Panc1 (cell line): ENCODE results near the gene TLE4. TPM values are rescaled to one million over a fixed set of nuclear protein-coding genes. Genes with fewer than 3 reads are reported as not detected.

Experiments used
- ATAC-seq: fragments of 200-7000 bp; cut with Tn5 transposase; 2 replicates; pipeline ENCODE4 v1.9.1; 2020; ENCODE audit warnings: mild to moderate bottlenecking, moderate library complexity
- BruUV-seq: library from RNA; stranded (reverse); fragments of 400-500 nt; replicated peaks from 2 replicates; lab custom pipeline; 2021; lab: Mats Ljungman, UMichigan
- CTCF ChIA-PET: fragments of 300-600 bp; sonication (Branson Sonifier 250); formaldehyde crosslinking; loops from one replicate; lab custom pipeline; 2022; ENCODE audit warnings: antibody characterized with exemption; lab: Charles Lee
- POLR2A ChIA-PET: fragments of 300-600 bp; sonication (Branson Sonifier 250); formaldehyde crosslinking; loops from one replicate; lab custom pipeline; 2022; ENCODE audit warnings: antibody characterized with exemption; lab: Charles Lee
- DNase-seq: peaks from one replicate; pipeline ENCODE4 v3.0.0-alpha.2; 2010; ENCODE audit warnings: low read depth, low spot score
- H3K27ac ChIP-seq: 2 replicates; pipeline ENCODE4 v1.5.1; 2011; ENCODE audit warnings: mild to moderate bottlenecking, low read length, inconsistent platforms
- H3K27me3 ChIP-seq: fragments of 200-500 bp; sonication (Bioruptor generic); 2 replicates; pipeline ENCODE4 v1.6.0; 2014; ENCODE audit warnings: low read length, inconsistent platforms; ENCODE audit not compliant: control insufficient read depth, insufficient read depth
- H3K36me3 ChIP-seq: fragments of 200-500 bp; sonication (Bioruptor generic); 2 replicates; pipeline ENCODE4 v1.5.1; 2014; ENCODE audit warnings: inconsistent platforms, mild to moderate bottlenecking, low read length, moderate library complexity; ENCODE audit not compliant: control insufficient read depth, insufficient read depth
- H3K4me1 ChIP-seq: 2 replicates; pipeline ENCODE4 v1.5.1; 2011; ENCODE audit warnings: inconsistent platforms, mild to moderate bottlenecking, low read length, moderate library complexity; ENCODE audit not compliant: control insufficient read depth, insufficient read depth
- H3K4me3 ChIP-seq, 2 experiments: 2 replicates each; pipeline ENCODE4 v1.5.1; 2011 to 2012; ENCODE audit warnings: low read depth in 2 of 2, low read length in 2 of 2, mild to moderate bottlenecking in 2 of 2, inconsistent platforms in 1 of 2, moderate library complexity in 1 of 2
- H3K9me3 ChIP-seq: fragments of 200-500 bp; sonication (Bioruptor generic); 2 replicates; pipeline ENCODE4 v1.5.1; 2014; ENCODE audit warnings: low read depth, mild to moderate bottlenecking, inconsistent platforms, low read length, moderate library complexity; ENCODE audit not compliant: control insufficient read depth, insufficient read depth
- POLR2AphosphoS5 ChIP-seq: IDR thresholded peaks from 2 replicates; pipeline ENCODE4 v1.6.1; 2012; ENCODE audit warnings: mild to moderate bottlenecking, low read depth, low read length, moderate library complexity
- SIN3A ChIP-seq: IDR thresholded peaks from 2 replicates; pipeline ENCODE4 v1.6.1; 2012; ENCODE audit warnings: low read depth, mild to moderate bottlenecking, low read length, moderate library complexity, borderline replicate concordance; ENCODE audit not compliant: insufficient read depth
- TCF7L2 ChIP-seq: IDR thresholded peaks from 2 replicates; pipeline ENCODE4 v1.6.1; 2011; ENCODE audit warnings: mild to moderate bottlenecking, low read depth, low read length, inconsistent platforms
- in situ Hi-C: cut with HindIII; loops from 2 replicates; pipeline ENCODE4 v1.10.0; 2016; ENCODE audit warnings: low sequenced_read_pairs, low pct_unique_long_range_greater_than_20kb
- intact Hi-C: fragments of 100-400 bp; cut with micrococcal nuclease; formaldehyde crosslinking; loops from one replicate; pipeline ENCODE4 v1.10.0; 2022; ENCODE audit not compliant: unreplicated experiment
- total RNA-seq: library from RNA; stranded (reverse); gene quantifications from one replicate; pipeline ENCODE4 v1.2.1, GENCODE V29; 2021; ENCODE audit not compliant: unreplicated experiment
- TF ChIP-seq, protein P1 (sequence below), 2 experiments: IDR thresholded peaks; 2 replicates each; pipeline ENCODE4 v1.6.1; 2011 to 2012; ENCODE audit warnings: low read depth in 2 of 2, control low read depth in 1 of 2, low read length in 1 of 2, mild to moderate bottlenecking in 1 of 2, moderate library complexity in 1 of 2; ENCODE audit not compliant: insufficient read depth in 1 of 2
- TF ChIP-seq, protein P2 (sequence below): fragments of 450-650 bp; IDR thresholded peaks from 2 replicates; pipeline ENCODE4 v1.5.1; 2017; ENCODE audit warnings: mild to moderate bottlenecking

The TLE4 gene
- total RNA-seq, 1 experiment from 2014 or later, result 8.7 TPM

DNA sequence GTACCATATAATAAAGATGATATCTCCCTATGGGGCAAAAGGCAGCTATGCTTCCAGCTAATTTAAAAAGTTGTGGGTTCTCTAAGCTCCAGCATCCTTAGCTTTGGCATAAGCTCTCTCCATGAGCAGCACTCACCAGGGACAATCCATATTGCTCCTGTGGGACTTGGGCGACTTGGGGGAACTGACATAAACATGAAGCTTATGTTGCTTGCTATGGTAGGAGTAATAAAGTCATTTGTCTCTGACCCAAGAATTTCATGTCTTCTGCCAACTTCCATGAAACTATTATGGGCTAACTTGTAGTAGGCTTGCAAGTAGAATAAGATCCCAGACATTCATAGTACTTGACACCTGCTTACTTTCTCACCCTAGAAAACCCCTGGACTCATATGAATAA lies 36.2 kb upstream of the TLE4 start:
- Histone ChIP-seq H3K4me1 (no peaks in the 10 kb centered on the region), H3K27ac (no peak overlapping the region), H3K36me3 (no peaks in the 10 kb centered on the region), H3K4me3 (no peak overlapping the region), H3K27me3 (no peaks in the 10 kb centered on the region), H3K9me3 (no peaks in the 10 kb centered on the region)
- intact Hi-C loops (no loop called here), in situ Hi-C loops (no loop called here)
- ChIA-PET POLR2A (no interaction called here), CTCF (no interaction called here)
- no peak for ATAC-seq
- BruUV-seq, result no TSS peak
- TF ChIP-seq POLR2AphosphoS5 (no peak), SIN3A (no peak), TCF7L2 (no peak)
- TF ChIP-seq, protein P1, sequence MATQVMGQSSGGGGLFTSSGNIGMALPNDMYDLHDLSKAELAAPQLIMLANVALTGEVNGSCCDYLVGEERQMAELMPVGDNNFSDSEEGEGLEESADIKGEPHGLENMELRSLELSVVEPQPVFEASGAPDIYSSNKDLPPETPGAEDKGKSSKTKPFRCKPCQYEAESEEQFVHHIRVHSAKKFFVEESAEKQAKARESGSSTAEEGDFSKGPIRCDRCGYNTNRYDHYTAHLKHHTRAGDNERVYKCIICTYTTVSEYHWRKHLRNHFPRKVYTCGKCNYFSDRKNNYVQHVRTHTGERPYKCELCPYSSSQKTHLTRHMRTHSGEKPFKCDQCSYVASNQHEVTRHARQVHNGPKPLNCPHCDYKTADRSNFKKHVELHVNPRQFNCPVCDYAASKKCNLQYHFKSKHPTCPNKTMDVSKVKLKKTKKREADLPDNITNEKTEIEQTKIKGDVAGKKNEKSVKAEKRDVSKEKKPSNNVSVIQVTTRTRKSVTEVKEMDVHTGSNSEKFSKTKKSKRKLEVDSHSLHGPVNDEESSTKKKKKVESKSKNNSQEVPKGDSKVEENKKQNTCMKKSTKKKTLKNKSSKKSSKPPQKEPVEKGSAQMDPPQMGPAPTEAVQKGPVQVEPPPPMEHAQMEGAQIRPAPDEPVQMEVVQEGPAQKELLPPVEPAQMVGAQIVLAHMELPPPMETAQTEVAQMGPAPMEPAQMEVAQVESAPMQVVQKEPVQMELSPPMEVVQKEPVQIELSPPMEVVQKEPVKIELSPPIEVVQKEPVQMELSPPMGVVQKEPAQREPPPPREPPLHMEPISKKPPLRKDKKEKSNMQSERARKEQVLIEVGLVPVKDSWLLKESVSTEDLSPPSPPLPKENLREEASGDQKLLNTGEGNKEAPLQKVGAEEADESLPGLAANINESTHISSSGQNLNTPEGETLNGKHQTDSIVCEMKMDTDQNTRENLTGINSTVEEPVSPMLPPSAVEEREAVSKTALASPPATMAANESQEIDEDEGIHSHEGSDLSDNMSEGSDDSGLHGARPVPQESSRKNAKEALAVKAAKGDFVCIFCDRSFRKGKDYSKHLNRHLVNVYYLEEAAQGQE (IDR thresholded peaks at IDR 0.05; ENCODE audit: insufficient read depth in 1 of 2, low read depth in 2 of 2, low read length in 1 of 2), result no peak
- TF ChIP-seq, protein P2, sequence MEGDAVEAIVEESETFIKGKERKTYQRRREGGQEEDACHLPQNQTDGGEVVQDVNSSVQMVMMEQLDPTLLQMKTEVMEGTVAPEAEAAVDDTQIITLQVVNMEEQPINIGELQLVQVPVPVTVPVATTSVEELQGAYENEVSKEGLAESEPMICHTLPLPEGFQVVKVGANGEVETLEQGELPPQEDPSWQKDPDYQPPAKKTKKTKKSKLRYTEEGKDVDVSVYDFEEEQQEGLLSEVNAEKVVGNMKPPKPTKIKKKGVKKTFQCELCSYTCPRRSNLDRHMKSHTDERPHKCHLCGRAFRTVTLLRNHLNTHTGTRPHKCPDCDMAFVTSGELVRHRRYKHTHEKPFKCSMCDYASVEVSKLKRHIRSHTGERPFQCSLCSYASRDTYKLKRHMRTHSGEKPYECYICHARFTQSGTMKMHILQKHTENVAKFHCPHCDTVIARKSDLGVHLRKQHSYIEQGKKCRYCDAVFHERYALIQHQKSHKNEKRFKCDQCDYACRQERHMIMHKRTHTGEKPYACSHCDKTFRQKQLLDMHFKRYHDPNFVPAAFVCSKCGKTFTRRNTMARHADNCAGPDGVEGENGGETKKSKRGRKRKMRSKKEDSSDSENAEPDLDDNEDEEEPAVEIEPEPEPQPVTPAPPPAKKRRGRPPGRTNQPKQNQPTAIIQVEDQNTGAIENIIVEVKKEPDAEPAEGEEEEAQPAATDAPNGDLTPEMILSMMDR, result no peak
- DNase-seq, result no peak

DNA sequence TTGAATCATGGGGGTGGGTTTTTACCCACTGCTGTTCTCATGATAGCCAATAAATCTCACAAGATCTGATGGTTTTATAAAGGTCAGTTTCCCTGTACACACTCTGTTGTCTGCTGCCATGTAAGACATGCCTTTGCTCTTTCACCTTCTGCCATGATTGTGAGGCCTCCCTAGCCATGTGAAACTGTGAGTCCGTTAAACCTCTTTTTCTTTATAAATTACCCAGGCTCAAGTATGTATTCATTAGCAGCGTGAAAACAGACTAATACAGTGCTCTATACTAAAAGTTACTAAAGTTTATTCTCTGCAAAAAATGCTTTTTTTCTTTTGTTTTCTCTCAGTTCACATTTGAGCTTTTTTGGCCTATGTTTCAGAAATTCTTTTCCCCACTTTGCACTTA lies 33.9 kb upstream of the TLE4 start:
- intact Hi-C loops, result no loop called here
- no peak for ATAC-seq

More for the DNA sequence above, 33.9 kb upstream of the TLE4 start:
- TF ChIP-seq SIN3A (no peak), TCF7L2 (no peak), POLR2AphosphoS5 (no peak)
- TF ChIP-seq, protein P2, result no peak
- TF ChIP-seq, protein P1 (IDR thresholded peaks at IDR 0.05; ENCODE audit: insufficient read depth in 1 of 2, low read depth in 2 of 2, low read length in 1 of 2), result no peak
- H3K27me3 ChIP-seq, result no peaks in the 10 kb centered on the region
- ChIA-PET CTCF (no interaction called here), POLR2A (no interaction called here)
- no peak overlapping the region for H3K4me3 ChIP-seq
- H3K9me3 ChIP-seq, result no peaks in the 10 kb centered on the region
- H3K36me3 ChIP-seq, result no peaks in the 10 kb centered on the region
- no TSS peak for BruUV-seq
- in situ Hi-C loops, result no loop called here
- no peaks in the 10 kb centered on the region for H3K4me1 ChIP-seq
- no peak for DNase-seq
- H3K27ac ChIP-seq, result no peak overlapping the region
